Stomach (tissue), 9 donors: ENCODE results near the gene SMOC2. TPM values are rescaled to one million over a fixed set of nuclear protein-coding genes. Genes with fewer than 3 reads are reported as not detected.

Source experiments
- DNase-seq, 2 donors: peaks; one replicate each; pipeline versions ENCODE4 v3.0.0 to v3.0.0-alpha.2; 2013 to 2019
- H3K27ac ChIP-seq, 5 donors: fragments of 200-600 bp in 4 of 5; sonication (generic) in 4 of 5; one replicate each; pipeline ENCODE4 v1.5.1; 2013 to 2019; ENCODE audit warnings: mild to moderate bottlenecking in 1 of 5, moderate library complexity in 1 of 5
- H3K27me3 ChIP-seq, 3 donors: fragments of 200-600 bp; sonication (generic); one replicate each; pipeline ENCODE4 v1.5.1; 2017 to 2019; ENCODE audit warnings: mixed run types in 1 of 3
- H3K36me3 ChIP-seq, 4 donors: fragments of 200-600 bp; sonication (generic); 1 replicate in 3 of 4; 2 replicates in 1 of 4; pipeline ENCODE4 v1.5.1; 2016 to 2019
- H3K4me1 ChIP-seq, 4 donors: fragments of 200-600 bp; sonication (generic); one replicate each; pipeline ENCODE4 v1.5.1; 2016 to 2019
- H3K4me3 ChIP-seq, 4 donors: fragments of 200-600 bp; sonication (generic) in 3 of 4; one replicate each; pipeline ENCODE4 v1.5.1; 2016 to 2019; ENCODE audit warnings: mild to moderate bottlenecking in 1 of 4
- H3K9me3 ChIP-seq, 4 donors: fragments of 200-600 bp; sonication (generic); one replicate each; pipeline ENCODE4 v1.5.1; 2016 to 2019
- CTCF ChIP-seq, 7 experiments: fragments of 450-650 bp in 4 of 7; fragments of 200-600 bp in 3 of 7; sonication (generic) in 3 of 7; IDR thresholded peaks; one replicate each; pipeline ENCODE4 v1.5.1; 2016 to 2019; ENCODE audit warnings: antibody characterized with exemption in 7 of 7, control low read depth in 2 of 7, mild to moderate bottlenecking in 1 of 7
- EP300 ChIP-seq: sonication (generic); formaldehyde crosslinking; IDR thresholded peaks from one replicate; pipeline ENCODE4 v1.6.1; 2017; ENCODE audit warnings: antibody characterized with exemption
- POLR2A ChIP-seq, 4 donors: fragments of 450-650 bp; IDR thresholded peaks; one replicate each; pipeline ENCODE4 v1.6.1; 2016; ENCODE audit warnings: antibody characterized with exemption in 4 of 4, control low read depth in 2 of 4, mild to moderate bottlenecking in 1 of 4, moderate library complexity in 1 of 4
- POLR2AphosphoS5 ChIP-seq, 3 donors: sonication (generic); formaldehyde crosslinking; IDR thresholded peaks; one replicate each; pipeline ENCODE4 v1.6.1; 2016; ENCODE audit warnings: antibody characterized with exemption in 3 of 3
- WGBS, 5 donors: extraction: QIAGEN DNeasy Blood & Tissue Kit in 3 of 5; methylation state at CpG; one replicate each; pipeline versions ENCODE4 v1.1.5 to v1.1.7; 2013 to 2018; 5-methylcytosine and 5-hydroxymethylcytosine counted together
- intact Hi-C: fragments of 100-400 bp; cut with DNase I; formaldehyde crosslinking; loops from one replicate; pipeline ENCODE4 v1.15.1; 2023; ENCODE audit warnings: low total_unique reads
- polyA plus RNA-seq, 3 donors: library from polyadenylated mRNA; stranded (reverse); fragments of 200-250 nt; gene quantifications; one replicate each; pipeline ENCODE4 v1.2.3, GENCODE V29; 2013
- total RNA-seq, 5 donors: library from RNA; depleted of rRNA; stranded (reverse); fragments of >200 nt; gene quantifications; one replicate each; pipeline versions ENCODE4 v1.1.0 to v1.2.3, GENCODE V29; 2014 to 2016
- donor health status: healthy with polysubstance abuse.
- donor health status: Bipolar disorder and iron deficiency.
- donor health status: healthy.

The SMOC2 gene
- total and polyA plus RNA-seq, 8 donors, result 7.9 to 520 (median 76.9) TPM

GRCh38 chr6:168415098-168415992, 25.6 kb upstream of the SMOC2 start:
- no peak for TF ChIP-seq POLR2A (IDR thresholded peaks at IDR 0.05)
- no peak for TF ChIP-seq CTCF (IDR thresholded peaks at IDR 0.05)
- no peak for TF ChIP-seq POLR2AphosphoS5 (IDR thresholded peaks at IDR 0.05)
- no peak for TF ChIP-seq EP300
- WGBS, 5 donors, result 67 to 72% (median 69%) methylated on average over 26 of the region's 26 CpGs
- DNase-seq, result peak in 1 of 2 donors; percentile 56
- Histone ChIP-seq H3K9me3 (no peaks in the 10 kb centered on the region), H3K27me3 (no peaks in the 10 kb centered on the region), H3K4me1 (peaks cover 3 to 29% (median 21%) of the 10 kb centered on the region in 4 donors), H3K27ac (peak overlapping the region in 3 of 5 donors; percentile 14 to 20 (median 15)), H3K4me3 (no peak overlapping the region), H3K36me3 (no peaks in the 10 kb centered on the region)
- intact Hi-C loops, result no loop called here

DNA sequence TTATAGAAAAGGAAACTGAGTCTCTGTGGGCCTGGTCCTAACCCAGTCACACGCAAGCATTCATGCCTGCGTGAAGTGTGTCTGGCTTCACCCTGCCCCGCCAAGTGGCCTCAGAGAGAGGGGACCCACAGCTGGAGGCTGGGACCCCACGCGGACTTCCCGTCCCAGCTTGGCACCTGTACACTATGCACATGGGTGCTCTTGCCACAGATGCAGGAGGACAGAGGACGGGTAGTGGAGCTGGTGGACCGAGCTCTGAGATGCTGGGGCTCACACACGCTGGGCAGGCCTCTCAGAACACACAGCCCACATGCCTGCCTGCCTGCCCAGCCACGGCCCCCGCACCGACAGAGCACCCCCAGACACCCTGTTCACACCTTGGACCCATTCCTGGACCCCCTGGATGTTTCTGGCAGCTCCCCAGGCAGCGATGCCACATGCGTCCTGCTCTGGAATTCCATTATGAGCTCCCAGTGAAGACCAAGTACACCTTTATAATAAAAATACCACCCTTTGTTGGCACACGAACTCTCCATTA, 24.9 kb upstream of the SMOC2 start:
- H3K36me3 ChIP-seq, result no peaks in the 10 kb centered on the region
- TF ChIP-seq POLR2AphosphoS5 (IDR thresholded peaks at IDR 0.05) (no peak), POLR2A (IDR thresholded peaks at IDR 0.05) (no peak), CTCF (IDR thresholded peaks at IDR 0.05) (no peak), EP300 (no peak)
- no peaks in the 10 kb centered on the region for H3K9me3 ChIP-seq
- no peak overlapping the region for H3K27ac ChIP-seq
- DNase-seq, result no peak
- WGBS, 5 donors, result 79 to 93% (median 87%) methylated on average over 5 to 15 of the region's 15 CpGs
- peaks cover 3 to 29% (median 21%) of the 10 kb centered on the region in 4 donors for H3K4me1 ChIP-seq
- no peak overlapping the region for H3K4me3 ChIP-seq
- intact Hi-C loops, result no loop called here
- no peaks in the 10 kb centered on the region for H3K27me3 ChIP-seq

- no peak for DNase-seq
- no peak overlapping the region for H3K27ac ChIP-seq
- no peaks in the 10 kb centered on the region for H3K27me3 ChIP-seq
- no peaks in the 10 kb centered on the region for H3K9me3 ChIP-seq
- TF ChIP-seq POLR2AphosphoS5 (IDR thresholded peaks at IDR 0.05), result no peak
- no peak for TF ChIP-seq EP300
- TF ChIP-seq POLR2A (IDR thresholded peaks at IDR 0.05), result no peak
- TF ChIP-seq CTCF (IDR thresholded peaks at IDR 0.05), result no peak
- H3K4me3 ChIP-seq, result no peak overlapping the region
- peaks cover 3 to 29% (median 21%) of the 10 kb centered on the region in 4 donors for H3K4me1 ChIP-seq
- intact Hi-C loops, result no loop called here
- H3K36me3 ChIP-seq, result no peaks in the 10 kb centered on the region
- WGBS, 5 donors, result 84 to 92% (median 89%) methylated on average over 10 to 15 of the region's 15 CpGs
These were observed 24.5 kb upstream of the SMOC2 start for GRCh38 chr6:168416531-168416930.

- TF ChIP-seq EP300 (no peak), POLR2A (IDR thresholded peaks at IDR 0.05) (no peak), CTCF (IDR thresholded peaks at IDR 0.05) (no peak), POLR2AphosphoS5 (IDR thresholded peaks at IDR 0.05) (no peak)
- Histone ChIP-seq H3K27me3 (no peaks in the 10 kb centered on the region), H3K27ac (no peak overlapping the region), H3K9me3 (no peaks in the 10 kb centered on the region), H3K4me3 (no peak overlapping the region), H3K4me1 (peaks cover 3 to 29% (median 21%) of the 10 kb centered on the region in 4 donors), H3K36me3 (no peaks in the 10 kb centered on the region)
- DNase-seq, result peak in 1 of 2 donors; percentile 44
- intact Hi-C loops, result no loop called here
- 21 to 55% (median 28%) methylated on average over 8 to 9 of the region's 9 CpGs for WGBS, 5 donors
These were observed 23.8 kb upstream of the SMOC2 start for GRCh38 chr6:168417191-168417590.
